GM19351 (cell line): ENCODE results near the gene KRT7.

Experiments used
- ATAC-seq: cut with Tn5 transposase; IDR thresholded peaks from one replicate; pipeline ENCODE4 v1.9.1; 2021; ENCODE audit warnings: mild to moderate bottlenecking, moderate library complexity; ENCODE audit not compliant: unreplicated experiment

KRT7 gene

GRCh38 chr12:52296572-52297215 is 63.7 kb downstream of the KRT7 start:
- no peak for ATAC-seq
